ENCODE measurements around the gene SPRYD3.
"Not testable (repeated sequence)": the region's sequence is repeated elsewhere in the genome, so short reads cannot be mapped to it uniquely, and the experiment has no call there.

SPRYD3 gene

DNA sequence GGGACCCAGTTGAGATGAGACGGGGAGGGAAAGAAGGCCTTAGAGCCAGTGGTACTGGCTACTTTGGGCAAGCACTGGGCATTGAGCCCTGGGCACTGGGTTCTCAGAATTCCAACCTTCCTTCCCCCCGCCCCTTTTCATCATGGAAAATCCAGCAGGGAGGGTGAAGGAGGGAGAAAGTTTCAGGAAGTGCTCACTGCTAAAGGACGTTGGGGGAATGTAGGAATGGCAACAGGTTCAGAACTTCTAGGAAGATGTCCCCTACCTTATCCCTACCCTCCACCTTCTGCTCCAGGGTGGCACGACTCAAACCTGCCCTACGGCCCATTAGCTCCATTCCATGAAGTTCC is 33.5 kb downstream of the SPRYD3 start:
- peak overlapping the region; percentile 89 for H3K4me2 ChIP-seq
- H3K4me1 ChIP-seq = peaks cover 44% of the 10 kb centered on the region
- H3K27ac ChIP-seq = no peak overlapping the region
- H4K20me1 ChIP-seq = peaks cover 6% of the 10 kb centered on the region; the same call in 1 of the 2 replicates
- no peak overlapping the region for H3K4me3 ChIP-seq
- H3K27me3 ChIP-seq = no peaks in the 10 kb centered on the region
- H3K9me3 ChIP-seq = no peaks in the 10 kb centered on the region
- no peak for TF ChIP-seq Cebpa-rat (IDR thresholded peaks at IDR 0.05)
- no peak overlapping the region for H3K9ac ChIP-seq
- peaks cover 25% of the 10 kb centered on the region for H3K36me3 ChIP-seq

DNA sequence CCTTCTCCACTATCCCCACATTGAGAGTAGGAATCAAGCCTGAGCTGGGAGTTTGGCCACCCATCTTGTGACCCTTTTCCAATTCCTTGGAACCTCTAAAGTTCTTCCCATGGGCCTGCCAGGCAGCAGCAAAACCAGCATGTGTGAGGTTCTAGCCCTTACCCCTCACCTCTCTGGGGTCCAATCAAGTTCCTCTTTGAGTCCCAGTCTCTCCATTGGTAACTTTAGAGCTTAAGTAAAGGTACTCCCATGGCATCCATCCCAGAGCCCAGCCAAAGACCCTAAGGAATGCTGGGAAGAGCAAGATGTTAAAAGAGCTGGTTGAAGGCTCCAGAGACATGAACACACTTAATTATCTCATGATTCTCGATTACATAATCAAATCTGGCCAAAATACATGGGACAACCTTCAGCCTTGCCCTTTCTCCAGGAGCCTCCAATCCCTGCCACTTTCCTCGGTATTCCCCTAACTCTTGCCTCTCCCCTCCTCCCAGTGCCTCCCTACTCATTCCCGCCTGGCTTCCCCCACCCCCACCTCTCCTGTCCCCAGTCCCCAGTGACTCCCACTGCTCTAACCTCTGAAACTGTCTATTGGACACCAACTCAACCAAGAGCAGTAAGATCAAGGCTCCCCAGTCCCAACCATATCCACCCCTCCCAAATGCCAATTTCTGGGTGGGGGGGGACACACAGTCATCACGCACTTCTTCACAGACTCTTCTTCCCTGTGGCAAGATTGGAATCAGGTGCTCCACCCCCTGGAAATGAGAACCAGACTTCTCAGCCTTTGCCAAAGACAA is 34.1 kb downstream of the SPRYD3 start:
- Histone ChIP-seq H3K27ac (no peak overlapping the region), H3K9me3 (no peaks in the 10 kb centered on the region), H3K4me3 (no peak overlapping the region), H3K36me3 (peaks cover 30% of the 10 kb centered on the region), H3K4me2 (no peak overlapping the region), H3K27me3 (no peaks in the 10 kb centered on the region), H4K20me1 (peaks cover 6% of the 10 kb centered on the region; the same call in 1 of the 2 replicates), H3K9ac (no peak overlapping the region), H3K4me1 (peaks cover 42% of the 10 kb centered on the region)
- no peak for TF ChIP-seq Cebpa-rat (IDR thresholded peaks at IDR 0.05)

DNA sequence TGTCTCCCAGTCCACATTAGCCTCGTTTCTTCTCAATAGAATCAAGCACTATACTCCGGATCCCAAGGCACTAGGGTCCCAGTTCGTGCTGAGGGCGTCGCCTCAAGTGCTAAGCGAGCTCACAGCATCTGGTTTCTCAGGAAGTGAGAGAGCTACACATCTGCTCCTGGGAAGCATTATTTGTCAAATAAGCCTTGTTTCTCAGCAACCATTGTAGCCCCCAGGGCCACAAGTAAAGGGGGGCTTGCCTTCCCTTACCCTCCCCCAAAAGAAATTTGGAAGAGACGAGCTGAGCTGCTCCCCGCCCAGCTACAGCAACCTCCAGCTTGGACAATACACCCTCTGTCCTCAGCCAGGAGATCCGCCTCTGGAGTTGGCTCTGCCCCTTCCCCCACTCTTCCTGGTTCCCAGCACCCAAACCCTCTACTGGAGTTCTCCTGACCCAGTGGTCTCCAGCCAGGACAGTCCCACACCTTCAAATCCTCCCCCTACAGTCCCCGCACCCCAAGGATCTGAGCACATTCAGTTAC is 35.1 kb downstream of the SPRYD3 start:
- peaks cover 40% of the 10 kb centered on the region for H3K36me3 ChIP-seq
- peaks cover 33% of the 10 kb centered on the region for H3K4me1 ChIP-seq
- H3K9ac ChIP-seq = no peak overlapping the region
- no peaks in the 10 kb centered on the region for H3K9me3 ChIP-seq
- no peak overlapping the region for H3K27ac ChIP-seq
- no peaks in the 10 kb centered on the region for H3K27me3 ChIP-seq
- H3K4me2 ChIP-seq = no peak overlapping the region
- TF ChIP-seq Cebpa-rat (IDR thresholded peaks at IDR 0.05) = no peak
- H4K20me1 ChIP-seq = peaks cover 13% of the 10 kb centered on the region
- no peak overlapping the region for H3K4me3 ChIP-seq

GRCh38 chr12:53042607-53043454 is 36.4 kb downstream of the SPRYD3 start:
- Histone ChIP-seq H3K4me3 (no peak overlapping the region), H3K27ac (no peak overlapping the region), H3K27me3 (no peaks in the 10 kb centered on the region), H3K9me3 (no peaks in the 10 kb centered on the region), H3K9ac (no peak overlapping the region), H4K20me1 (peaks cover 26% of the 10 kb centered on the region), H3K4me2 (no peak overlapping the region), H3K4me1 (peaks cover 33% of the 10 kb centered on the region), H3K36me3 (peaks cover 53% of the 10 kb centered on the region)
- no peak for TF ChIP-seq Cebpa-rat (IDR thresholded peaks at IDR 0.05)

DNA sequence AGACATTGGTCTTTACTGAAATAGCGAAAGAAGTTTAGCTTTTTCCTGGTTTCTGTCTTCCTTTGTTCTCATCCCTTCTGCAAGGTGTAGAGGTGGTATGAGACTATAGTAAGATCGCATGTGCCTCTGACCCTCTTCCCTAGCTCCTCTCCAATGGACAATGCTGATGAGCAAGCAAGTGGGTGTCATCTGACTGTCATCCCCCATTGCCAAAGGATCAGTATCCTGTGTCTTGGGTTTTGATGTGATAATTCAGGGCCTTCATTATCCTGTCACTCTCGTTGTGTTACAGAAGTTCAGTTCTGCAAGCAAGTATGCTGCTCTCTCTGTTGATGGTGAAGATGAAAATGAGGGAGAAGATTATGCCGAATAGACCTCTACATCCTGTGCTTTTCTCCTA is 39.3 kb downstream of the SPRYD3 start:
- Histone ChIP-seq H4K20me1 (peaks cover 53% of the 10 kb centered on the region), H3K9me3 (no peaks in the 10 kb centered on the region), H3K4me3 (no peak overlapping the region), H3K4me2 (no peak overlapping the region), H3K27ac (no peak overlapping the region), H3K4me1 (peaks cover 20% of the 10 kb centered on the region), H3K9ac (no peak overlapping the region), H3K27me3 (no peaks in the 10 kb centered on the region), H3K36me3 (peaks cover 83% of the 10 kb centered on the region)
- no peak for TF ChIP-seq Cebpa-rat (IDR thresholded peaks at IDR 0.05)

DNA sequence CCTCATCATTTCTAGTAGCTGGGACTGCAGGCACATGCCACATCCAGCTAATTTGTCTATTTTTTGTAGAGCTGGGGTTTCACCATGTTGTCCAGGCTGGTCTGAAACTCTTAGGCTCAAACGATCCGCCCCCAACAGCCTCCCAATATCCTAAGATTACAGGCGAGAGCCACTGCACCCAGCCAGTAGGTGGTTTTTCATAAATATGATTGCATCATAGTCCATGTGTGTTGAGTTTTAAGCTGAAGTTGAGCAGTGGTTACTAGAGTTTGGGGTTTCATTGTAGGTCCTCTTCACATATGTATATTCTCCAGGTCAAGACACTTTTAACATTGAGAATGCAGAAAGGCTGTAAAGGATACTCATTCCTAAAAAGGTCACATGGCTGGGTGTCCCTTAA is 42.4 kb downstream of the SPRYD3 start:
- Histone ChIP-seq H3K4me3 (no peak overlapping the region), H3K4me1 (peaks cover 14% of the 10 kb centered on the region), H4K20me1 (peaks cover 76% of the 10 kb centered on the region), H3K4me2 (no peak overlapping the region), H3K9me3 (no peaks in the 10 kb centered on the region), H3K9ac (no peak overlapping the region), H3K36me3 (peaks cover 96% of the 10 kb centered on the region), H3K27ac (no peak overlapping the region), H3K27me3 (no peaks in the 10 kb centered on the region)
- TF ChIP-seq Cebpa-rat (IDR thresholded peaks at IDR 0.05) = peak; percentile 61; the same call in 1 of the 2 replicates

- Histone ChIP-seq H3K9me3 (no peaks in the 10 kb centered on the region), H3K4me2 (no peak overlapping the region), H3K9ac (no peak overlapping the region), H3K36me3 (peaks cover 97% of the 10 kb centered on the region), H3K4me1 (peaks cover 14% of the 10 kb centered on the region), H3K4me3 (no peak overlapping the region), H3K27me3 (no peaks in the 10 kb centered on the region), H3K27ac (no peak overlapping the region), H4K20me1 (peaks cover 92% of the 10 kb centered on the region)
- no peak for TF ChIP-seq Cebpa-rat (IDR thresholded peaks at IDR 0.05)
Observed at GRCh38 chr12:53034459-53034858, 44.7 kb downstream of the SPRYD3 start.

- H3K4me1 ChIP-seq = peaks cover 11% of the 10 kb centered on the region
- not testable (repeated sequence) for H3K9ac ChIP-seq, H3K27me3 ChIP-seq, H3K9me3 ChIP-seq, H3K27ac ChIP-seq, H3K4me3 ChIP-seq, H3K4me2 ChIP-seq
- H4K20me1 ChIP-seq = peaks cover 93% of the 10 kb centered on the region
- peaks cover 97% of the 10 kb centered on the region for H3K36me3 ChIP-seq
Observed at GRCh38 chr12:53033832-53034231, 45.4 kb downstream of the SPRYD3 start.

GRCh38 chr12:53031616-53032015 is 47.6 kb downstream of the SPRYD3 start:
- Histone ChIP-seq H3K9me3 (no peaks in the 10 kb centered on the region), H3K27ac (no peak overlapping the region), H4K20me1 (peaks cover 93% of the 10 kb centered on the region), H3K4me3 (no peak overlapping the region), H3K36me3 (peaks cover 97% of the 10 kb centered on the region), H3K4me2 (no peak overlapping the region), H3K4me1 (no peaks in the 10 kb centered on the region), H3K9ac (no peak overlapping the region), H3K27me3 (no peaks in the 10 kb centered on the region)
- TF ChIP-seq Cebpa-rat (IDR thresholded peaks at IDR 0.05) = no peak

- H3K4me1 ChIP-seq, H3K27me3 ChIP-seq, H3K27ac ChIP-seq, H3K9ac ChIP-seq, H3K4me3 ChIP-seq, H3K4me2 ChIP-seq, H3K9me3 ChIP-seq: not testable (repeated sequence)
- Histone ChIP-seq H4K20me1 (peaks cover 94% of the 10 kb centered on the region), H3K36me3 (peaks cover 97% of the 10 kb centered on the region)
Observed at GRCh38 chr12:53027014-53027413, 52.2 kb downstream of the SPRYD3 start.
